Nephron progenitor cell (in vitro differentiated cells): ENCODE measurements around the gene PRELID1.

Source experiments
- DNase-seq: peaks from one replicate; pipeline ENCODE4 v3.0.0; 2021
- H3K27ac Mint-ChIP-seq: 2 replicates; pipeline ENCODE4 v1.8.0; 2021; ENCODE audit warnings: mild to moderate bottlenecking, moderate library complexity, mixed read lengths
- H3K27me3 Mint-ChIP-seq: 2 replicates; pipeline ENCODE4 v1.8.0; 2021; ENCODE audit warnings: mild to moderate bottlenecking, low read depth, mixed read lengths; ENCODE audit not compliant: poor library complexity
- H3K36me3 Mint-ChIP-seq: 2 replicates; pipeline ENCODE4 v1.8.0; 2021; ENCODE audit warnings: low read depth, mixed read lengths
- H3K4me1 Mint-ChIP-seq: 2 replicates; pipeline ENCODE4 v1.8.0; 2021; ENCODE audit warnings: mixed read lengths
- H3K4me3 Mint-ChIP-seq: 2 replicates; pipeline ENCODE4 v1.8.0; 2021; ENCODE audit warnings: mild to moderate bottlenecking, moderate library complexity, mixed read lengths
- H3K9me3 Mint-ChIP-seq: 2 replicates; pipeline ENCODE4 v1.8.0; 2021; ENCODE audit warnings: mild to moderate bottlenecking, moderate library complexity, mixed read lengths
- CTCF ChIP-seq: fragments of 200-600 bp; sonication (generic); IDR thresholded peaks from 2 replicates; pipeline ENCODE4 v1.5.0; 2021; ENCODE audit warnings: antibody characterized with exemption

Gene PRELID1

GRCh38 chr5:177320879-177321278 is 17.3 kb downstream of the PRELID1 start:
- Mint-ChIP-seq H3K4me3 (no peak overlapping the region), H3K36me3 (peaks cover 44% of the 10 kb centered on the region), H3K4me1 (peaks cover 5% of the 10 kb centered on the region), H3K9me3 (peaks cover 15% of the 10 kb centered on the region), H3K27me3 (peaks cover 5% of the 10 kb centered on the region), H3K27ac (no peak overlapping the region)
- no peak for TF ChIP-seq CTCF
- DNase-seq: no peak

GRCh38 chr5:177325868-177326381 is 22.3 kb downstream of the PRELID1 start:
- Mint-ChIP-seq H3K9me3 (peaks cover 4% of the 10 kb centered on the region), H3K36me3 (peaks cover 39% of the 10 kb centered on the region), H3K27ac (no peak overlapping the region), H3K4me1 (no peaks in the 10 kb centered on the region), H3K4me3 (no peak overlapping the region), H3K27me3 (no peaks in the 10 kb centered on the region)
- DNase-seq: no peak
- TF ChIP-seq CTCF: no peak

GRCh38 chr5:177327539-177328522 is 24.2 kb downstream of the PRELID1 start:
- Mint-ChIP-seq H3K27me3 (no peaks in the 10 kb centered on the region), H3K27ac (no peak overlapping the region), H3K4me3 (no peak overlapping the region), H3K36me3 (peaks cover 28% of the 10 kb centered on the region), H3K4me1 (no peaks in the 10 kb centered on the region), H3K9me3 (no peaks in the 10 kb centered on the region)
- DNase-seq: no peak
- no peak for TF ChIP-seq CTCF

GRCh38 chr5:177328545-177329231 is 25.1 kb downstream of the PRELID1 start:
- H3K4me1 Mint-ChIP-seq: no peaks in the 10 kb centered on the region
- DNase-seq: no peak
- H3K9me3 Mint-ChIP-seq: no peaks in the 10 kb centered on the region
- no peak for TF ChIP-seq CTCF
- no peak overlapping the region for H3K27ac Mint-ChIP-seq
- H3K4me3 Mint-ChIP-seq: no peak overlapping the region
- peaks cover 23% of the 10 kb centered on the region for H3K36me3 Mint-ChIP-seq
- H3K27me3 Mint-ChIP-seq: no peaks in the 10 kb centered on the region

GRCh38 chr5:177329883-177330282 is 26.3 kb downstream of the PRELID1 start:
- no peaks in the 10 kb centered on the region for H3K9me3 Mint-ChIP-seq
- no peaks in the 10 kb centered on the region for H3K27me3 Mint-ChIP-seq
- no peaks in the 10 kb centered on the region for H3K4me1 Mint-ChIP-seq
- H3K4me3 Mint-ChIP-seq: no peak overlapping the region
- H3K27ac Mint-ChIP-seq: no peak overlapping the region
- peaks cover 21% of the 10 kb centered on the region for H3K36me3 Mint-ChIP-seq
- no peak for TF ChIP-seq CTCF
- no peak for DNase-seq
